Activated CD8-positive, alpha-beta memory T cell treated with anti-CD3 and anti-CD28 coated beads for 48 hours (primary cell): ENCODE results near the gene GALNT2.

ENCODE experiments used
- DNase-seq, 3 experiments: peaks; one replicate each; pipeline ENCODE4 v3.0.0-alpha.2; 2020; ENCODE audit warnings: low read depth in 2 of 3, low spot score in 2 of 3

Gene GALNT2

GRCh38 chr1:230204842-230205241 is 137.8 kb downstream of the GALNT2 start:
- no peak for DNase-seq

- DNase-seq, result no peak
These were observed 138.7 kb downstream of the GALNT2 start for GRCh38 chr1:230205719-230206198.

- no peak for DNase-seq
These were observed 139.2 kb downstream of the GALNT2 start for GRCh38 chr1:230206207-230206606.

GRCh38 chr1:230206976-230207375 is 139.9 kb downstream of the GALNT2 start:
- no peak for DNase-seq

- no peak for DNase-seq
These were observed 140.6 kb downstream of the GALNT2 start for GRCh38 chr1:230207598-230207997.

- DNase-seq, result peak in 2 of 3 experiments; percentile 39 to 42
These were observed 141.7 kb downstream of the GALNT2 start for GRCh38 chr1:230208619-230209261.

GRCh38 chr1:230210326-230210980 is 143.4 kb downstream of the GALNT2 start:
- no peak for DNase-seq

GRCh38 chr1:230210981-230211336 is 143.9 kb downstream of the GALNT2 start:
- no peak for DNase-seq

- no peak for DNase-seq
These were observed 144.6 kb downstream of the GALNT2 start for GRCh38 chr1:230211436-230212145.

DNA sequence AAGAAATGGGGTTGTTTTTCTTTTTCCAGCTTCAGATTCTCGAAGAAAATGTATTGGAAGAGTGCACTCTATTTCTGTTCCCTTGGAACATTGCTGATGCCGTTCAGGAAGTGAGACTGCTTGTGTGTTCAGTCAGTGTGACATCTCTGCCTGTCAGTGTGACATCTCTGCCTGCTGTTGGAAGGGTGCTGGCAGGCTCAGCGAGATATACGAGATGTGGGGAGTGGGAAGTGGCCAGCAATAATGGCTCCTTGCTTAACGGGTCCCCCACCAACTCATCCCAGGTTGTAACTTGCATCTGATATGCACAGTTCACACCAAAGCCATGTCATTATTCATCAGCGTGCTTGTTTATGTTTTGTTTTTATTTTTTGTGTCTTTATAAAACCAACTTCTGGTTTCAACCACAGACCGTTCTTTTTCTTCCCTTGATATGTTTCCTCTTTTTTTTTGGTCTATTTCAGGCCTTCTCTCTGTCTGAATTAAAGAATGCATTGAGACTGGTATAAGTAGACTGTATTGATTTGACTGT is 145.4 kb downstream of the GALNT2 start:
- DNase-seq, result no peak

- no peak for DNase-seq
These were observed 148.0 kb downstream of the GALNT2 start for GRCh38 chr1:230215031-230215430.

GRCh38 chr1:230215529-230215928 is 148.5 kb downstream of the GALNT2 start:
- DNase-seq, result no peak

- DNase-seq, result no peak
These were observed 149.9 kb downstream of the GALNT2 start for GRCh38 chr1:230216896-230217295.

GRCh38 chr1:230218667-230219066 is 151.6 kb downstream of the GALNT2 start:
- DNase-seq, result no peak

GRCh38 chr1:230219174-230220067 is 152.4 kb downstream of the GALNT2 start:
- no peak for DNase-seq

DNA sequence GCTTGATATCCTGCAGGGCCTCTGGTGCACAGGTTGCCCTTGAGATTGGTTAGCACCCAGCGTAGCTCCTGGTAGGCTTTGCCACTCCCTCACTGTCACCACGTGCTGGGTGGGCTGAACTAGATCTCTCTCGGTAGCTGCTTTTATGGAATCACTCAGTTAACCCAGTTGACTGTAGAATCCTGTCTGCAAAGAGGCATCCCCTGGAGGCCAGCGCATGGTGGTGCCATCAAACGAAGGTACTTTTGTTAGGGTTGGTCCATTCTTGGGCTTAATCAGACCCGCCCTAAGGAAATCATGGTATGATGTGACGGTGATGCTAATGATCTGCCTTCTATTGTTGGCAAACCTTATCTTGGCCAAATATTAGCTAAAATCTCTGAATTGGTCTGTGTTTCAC is 153.4 kb downstream of the GALNT2 start:
- DNase-seq, result no peak

DNA sequence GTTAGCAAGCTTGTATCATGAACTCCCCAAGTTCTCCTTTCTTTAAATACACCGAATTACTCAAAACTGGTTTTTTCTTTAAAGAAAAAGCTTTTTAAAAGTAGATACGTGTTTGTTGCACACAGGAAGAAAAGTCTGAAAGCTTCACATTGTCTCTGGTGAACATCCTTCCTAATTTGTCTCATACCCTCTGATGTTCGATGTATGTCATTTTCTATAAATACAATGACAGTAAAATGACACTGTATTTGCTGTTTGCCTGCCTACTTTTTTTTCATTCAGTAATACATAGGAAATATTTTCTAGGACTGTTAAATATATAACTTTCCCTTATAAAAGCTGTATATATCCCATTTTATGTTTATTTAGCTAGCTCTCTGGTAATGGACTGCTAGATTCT is 153.9 kb downstream of the GALNT2 start:
- DNase-seq, result no peak

DNA sequence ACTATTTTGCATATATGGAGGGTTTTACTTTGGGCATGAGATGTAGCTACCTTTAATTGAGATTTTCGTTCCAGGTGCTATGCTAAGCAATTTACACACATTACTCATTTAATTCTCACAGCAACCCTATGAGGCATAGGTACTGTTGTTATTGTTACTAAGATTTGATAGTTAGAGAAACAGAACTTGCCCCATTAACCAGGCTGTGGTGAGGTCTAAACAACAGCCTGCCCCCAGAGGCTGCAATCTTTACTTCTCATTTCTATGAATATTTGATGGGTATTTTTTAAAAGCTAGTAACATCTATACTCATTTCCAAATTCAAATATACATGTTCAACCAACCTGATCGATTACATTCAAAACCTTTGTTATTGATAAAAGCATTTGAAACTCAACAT is 155.6 kb downstream of the GALNT2 start:
- DNase-seq, result no peak

GRCh38 chr1:230224101-230224960 is 157.3 kb downstream of the GALNT2 start:
- no peak for DNase-seq
